Natural killer cell (primary cell): ENCODE data around the gene ETFRF1. TPM values are rescaled to one million over a fixed set of nuclear protein-coding genes. Genes with fewer than 3 reads are reported as not detected.

Source experiments
- ATAC-seq, 3 donors: fragments of 150-1000 bp in 2 of 3; fragments of 200-7000 bp in 1 of 3; cut with Tn5 transposase; 1 replicate in 1 of 3; 2 replicates in 2 of 3; pipeline ENCODE4 v1.10.0; 2021; ENCODE audit warnings: mild to moderate bottlenecking in 2 of 3, moderate library complexity in 2 of 3
- DNase-seq, 2 donors: peaks; one replicate each; pipeline versions ENCODE4 v3.0.0 to v3.0.0-alpha.2; 2013 to 2021; ENCODE audit warnings: mixed read lengths in 1 of 2
- H3K27ac ChIP-seq: one replicate; pipeline ENCODE4 v1.5.1; 2013; ENCODE audit warnings: mild to moderate bottlenecking, low read length
- H3K27me3 ChIP-seq: one replicate; pipeline ENCODE4 v1.6.1; 2013; ENCODE audit warnings: low read length; ENCODE audit not compliant: control insufficient read depth, insufficient read depth
- H3K36me3 ChIP-seq: one replicate; pipeline ENCODE4 v1.6.1; 2013; ENCODE audit warnings: low read length; ENCODE audit not compliant: control insufficient read depth, insufficient read depth
- H3K4me1 ChIP-seq: one replicate; pipeline ENCODE4 v1.6.1; 2013; ENCODE audit warnings: low read length; ENCODE audit not compliant: control insufficient read depth, insufficient read depth
- H3K4me3 ChIP-seq: one replicate; pipeline ENCODE4 v1.5.1; 2013; ENCODE audit warnings: low read length
- H3K9me3 ChIP-seq: one replicate; pipeline ENCODE4 v1.6.1; 2013; ENCODE audit warnings: low read length; ENCODE audit not compliant: control insufficient read depth, insufficient read depth
- H3K27ac Mint-ChIP-seq, 2 donors: one replicate each; pipeline ENCODE4 v1.8.0; 2022; ENCODE audit warnings: mild to moderate bottlenecking in 2 of 2, mixed read lengths in 2 of 2, moderate library complexity in 1 of 2
- H3K27me3 Mint-ChIP-seq, 2 donors: one replicate each; pipeline ENCODE4 v1.8.0; 2022; ENCODE audit warnings: low read depth in 2 of 2, mixed read lengths in 2 of 2
- H3K36me3 Mint-ChIP-seq: one replicate; pipeline ENCODE4 v1.8.0; 2022; ENCODE audit warnings: mixed read lengths
- H3K4me1 Mint-ChIP-seq, 2 donors: one replicate each; pipeline ENCODE4 v1.8.0; 2022; ENCODE audit warnings: mixed read lengths in 2 of 2
- H3K4me3 Mint-ChIP-seq: one replicate; pipeline ENCODE4 v1.8.0; 2022; ENCODE audit warnings: mild to moderate bottlenecking, moderate library complexity, mixed read lengths
- H3K9me3 Mint-ChIP-seq, 2 donors: one replicate each; pipeline ENCODE4 v1.8.0; 2022; ENCODE audit warnings: mixed read lengths in 2 of 2
- CTCF ChIP-seq: fragments of 200-600 bp; IDR thresholded peaks from one replicate; pipeline ENCODE4 v1.8.0; 2022; ENCODE audit warnings: antibody characterized with exemption
- WGBS: methylation state at CpG from one replicate; pipeline ENCODE4 v1.1.7; 2013; ENCODE audit warnings: missing lambda C conversion rate; ENCODE audit not compliant: insufficient coverage; 5-methylcytosine and 5-hydroxymethylcytosine counted together
- intact Hi-C: fragments of 100-400 bp; cut with micrococcal nuclease; formaldehyde crosslinking; loops from one replicate; pipeline ENCODE4 v1.14.2; 2022
- total RNA-seq, 4 donors: library from RNA; stranded (reverse); fragments of 120-200 nt in 1 of 4; gene quantifications; one replicate each; pipeline versions ENCODE4 v1.2.3 to v1.2.4, GENCODE V29; 2013 to 2022

The ETFRF1 gene
- total RNA-seq: 10 to 100 TPM; 17.5 to 42.8 (median 26.1) TPM
- 56.6 TPM for total RNA-seq (2013)

- WGBS: under 1% methylated on average over 53 of the region's 54 CpGs
- TF ChIP-seq CTCF: no peak
- H3K9me3 Mint-ChIP-seq: no peaks in the 10 kb centered on the region
- no peaks in the 10 kb centered on the region for H3K27me3 ChIP-seq
- peaks cover 21 to 31% of the 10 kb centered on the region in 2 donors for H3K4me1 Mint-ChIP-seq
- ATAC-seq (peak; percentile 97 to 100 (median 98)), DNase-seq (peak; percentile 98 to 99)
- peak within 1 kb of the TSS; percentile 99 for H3K4me3 Mint-ChIP-seq
- H3K36me3 Mint-ChIP-seq: no peaks in the 10 kb centered on the region
- peak within 1 kb of the TSS; percentile 85 for H3K4me3 ChIP-seq
- intact Hi-C loops: loop anchor here (2.0 to 5.0 kb wide), 2 partner anchors 57 to 143 kb away; partner anchors contain the start of gene KRAS
- H3K9me3 ChIP-seq: no peaks in the 10 kb centered on the region
- no peaks in the 10 kb centered on the region for H3K36me3 ChIP-seq
- peak within 1 kb of the TSS; percentile 95 for H3K27ac ChIP-seq
- H3K27ac Mint-ChIP-seq: peak within 1 kb of the TSS; percentile 99
- peaks cover 6% of the 10 kb centered on the region for H3K4me1 ChIP-seq
- H3K27me3 Mint-ChIP-seq: no peaks in the 10 kb centered on the region
These were observed at the start of gene ETFRF1, which contains the start of gene DNAI7 for GRCh38 chr12:25195056-25195971. Gene ETFRF1 (plus strand): TSS chr12:25195237. CDS start chr12:25203957, 8,720 bp downstream. Gene DNAI7 (minus strand): TSS chr12:25195160. CDS start chr12:25195078, 82 bp downstream.

DNA sequence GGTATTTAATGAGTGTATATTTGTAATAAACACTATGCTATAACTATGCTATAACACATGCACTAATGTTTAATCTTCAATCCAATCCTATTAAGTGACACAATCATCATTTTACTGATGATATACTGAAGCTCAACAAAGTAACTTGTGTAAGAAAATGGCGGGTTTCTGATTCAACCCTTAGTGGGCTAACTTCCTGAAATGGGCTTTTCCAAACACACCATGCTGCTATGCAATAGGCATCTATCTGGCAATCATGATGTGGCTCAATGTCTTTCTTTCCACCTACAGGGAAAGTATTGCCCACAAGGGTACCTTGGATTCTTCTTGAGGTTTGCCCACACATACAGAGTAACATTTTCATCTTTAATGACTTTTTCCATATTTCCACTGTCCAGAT, 48.4 kb upstream of the ETFRF1 start:
- Histone ChIP-seq H3K4me3 (no peak overlapping the region), H3K4me1 (no peaks in the 10 kb centered on the region), H3K9me3 (no peaks in the 10 kb centered on the region), H3K36me3 (no peaks in the 10 kb centered on the region), H3K27me3 (no peaks in the 10 kb centered on the region), H3K27ac (no peak overlapping the region)
- intact Hi-C loops: no loop called here
- Mint-ChIP-seq H3K27me3 (no peaks in the 10 kb centered on the region), H3K36me3 (no peaks in the 10 kb centered on the region), H3K4me3 (no peak overlapping the region), H3K9me3 (no peaks in the 10 kb centered on the region), H3K27ac (no peak overlapping the region), H3K4me1 (no peaks in the 10 kb centered on the region)
- no peak for DNase-seq
- TF ChIP-seq CTCF: no peak
- ATAC-seq: no peak
- 80% methylated on average over 1 of the region's 1 CpG for WGBS

DNA sequence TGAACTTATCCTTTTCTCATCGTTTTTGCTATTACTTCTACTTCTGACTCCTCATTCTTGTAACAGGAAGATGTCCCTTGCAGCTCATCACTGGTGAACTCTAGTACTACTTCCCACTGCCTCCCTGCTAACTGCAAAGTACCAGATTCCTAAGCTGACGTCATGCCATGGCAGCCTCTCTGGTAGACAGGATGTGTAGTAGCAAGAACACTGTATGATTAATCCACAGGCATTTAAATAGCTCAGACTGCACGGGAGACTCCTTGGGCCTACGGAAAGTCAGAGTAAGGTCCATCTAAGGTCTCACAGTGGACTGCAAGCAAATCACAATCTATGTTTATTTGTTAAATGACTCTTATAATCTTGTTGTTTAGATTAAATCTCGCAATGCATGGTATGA, 43.6 kb upstream of the ETFRF1 start:
- H3K27ac Mint-ChIP-seq: no peak overlapping the region

More for the DNA sequence above, 43.6 kb upstream of the ETFRF1 start:
- WGBS: 72% methylated on average over 4 of the region's 5 CpGs
- Histone ChIP-seq H3K27me3 (no peaks in the 10 kb centered on the region), H3K27ac (no peak overlapping the region), H3K4me3 (no peak overlapping the region), H3K36me3 (no peaks in the 10 kb centered on the region), H3K9me3 (no peaks in the 10 kb centered on the region), H3K4me1 (no peaks in the 10 kb centered on the region)
- Mint-ChIP-seq H3K9me3 (no peaks in the 10 kb centered on the region), H3K36me3 (no peaks in the 10 kb centered on the region), H3K27me3 (no peaks in the 10 kb centered on the region), H3K4me3 (no peak overlapping the region), H3K4me1 (no peaks in the 10 kb centered on the region)
- no peak for TF ChIP-seq CTCF
- intact Hi-C loops: no loop called here
- no peak for ATAC-seq
- DNase-seq: no peak
